ENCODE measurements around the gene RAP1A. TPM values are rescaled to one million over a fixed set of nuclear protein-coding genes. Genes with fewer than 3 reads are reported as not detected.

Gene RAP1A
- total RNA-seq, 2 donors from 2014 or later, result 31.4 to 39.1 TPM

DNA sequence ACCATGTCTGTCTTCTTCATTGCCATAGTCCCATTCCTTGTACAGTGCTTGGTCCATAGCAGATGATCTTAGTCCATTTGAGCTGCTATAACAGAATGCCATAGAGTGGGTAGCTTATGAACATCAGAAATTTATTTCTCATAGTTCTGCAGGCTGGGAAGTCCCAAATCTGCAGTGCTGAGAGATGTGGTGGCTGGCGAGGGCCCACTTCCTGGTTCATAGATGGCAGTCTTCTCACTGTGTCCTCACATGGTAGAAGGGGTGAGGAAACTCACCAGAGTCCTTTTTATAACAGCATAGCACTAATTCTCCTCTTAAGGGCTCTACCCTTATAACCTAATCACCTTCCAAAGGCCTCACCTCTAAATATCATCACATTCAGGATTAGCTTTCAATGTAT is 23.1 kb upstream of the RAP1A start:
- Histone ChIP-seq H3K4me3 (no peak overlapping the region), H3K27ac (no peak overlapping the region), H3K4me1 (replicated peaks) (peaks cover 8% of the 10 kb centered on the region), H3K27me3 (replicated peaks; ENCODE audit: insufficient read depth) (no peaks in the 10 kb centered on the region), H3K36me3 (no peaks in the 10 kb centered on the region), H3K9me3 (no peaks in the 10 kb centered on the region)
- intact Hi-C loops (cut with DNase I), result no loop called here
- 100% methylated on average over 1 of the region's 1 CpG for WGBS
- no peak for TF ChIP-seq POLR2AphosphoS5 (IDR thresholded peaks at IDR 0.05)
- TF ChIP-seq POLR2A (IDR thresholded peaks at IDR 0.05), result no peak
- TF ChIP-seq, protein P1, sequence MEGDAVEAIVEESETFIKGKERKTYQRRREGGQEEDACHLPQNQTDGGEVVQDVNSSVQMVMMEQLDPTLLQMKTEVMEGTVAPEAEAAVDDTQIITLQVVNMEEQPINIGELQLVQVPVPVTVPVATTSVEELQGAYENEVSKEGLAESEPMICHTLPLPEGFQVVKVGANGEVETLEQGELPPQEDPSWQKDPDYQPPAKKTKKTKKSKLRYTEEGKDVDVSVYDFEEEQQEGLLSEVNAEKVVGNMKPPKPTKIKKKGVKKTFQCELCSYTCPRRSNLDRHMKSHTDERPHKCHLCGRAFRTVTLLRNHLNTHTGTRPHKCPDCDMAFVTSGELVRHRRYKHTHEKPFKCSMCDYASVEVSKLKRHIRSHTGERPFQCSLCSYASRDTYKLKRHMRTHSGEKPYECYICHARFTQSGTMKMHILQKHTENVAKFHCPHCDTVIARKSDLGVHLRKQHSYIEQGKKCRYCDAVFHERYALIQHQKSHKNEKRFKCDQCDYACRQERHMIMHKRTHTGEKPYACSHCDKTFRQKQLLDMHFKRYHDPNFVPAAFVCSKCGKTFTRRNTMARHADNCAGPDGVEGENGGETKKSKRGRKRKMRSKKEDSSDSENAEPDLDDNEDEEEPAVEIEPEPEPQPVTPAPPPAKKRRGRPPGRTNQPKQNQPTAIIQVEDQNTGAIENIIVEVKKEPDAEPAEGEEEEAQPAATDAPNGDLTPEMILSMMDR (IDR thresholded peaks at IDR 0.05), result no peak
- no peak for DNase-seq (ENCODE audit: low spot score)

DNA sequence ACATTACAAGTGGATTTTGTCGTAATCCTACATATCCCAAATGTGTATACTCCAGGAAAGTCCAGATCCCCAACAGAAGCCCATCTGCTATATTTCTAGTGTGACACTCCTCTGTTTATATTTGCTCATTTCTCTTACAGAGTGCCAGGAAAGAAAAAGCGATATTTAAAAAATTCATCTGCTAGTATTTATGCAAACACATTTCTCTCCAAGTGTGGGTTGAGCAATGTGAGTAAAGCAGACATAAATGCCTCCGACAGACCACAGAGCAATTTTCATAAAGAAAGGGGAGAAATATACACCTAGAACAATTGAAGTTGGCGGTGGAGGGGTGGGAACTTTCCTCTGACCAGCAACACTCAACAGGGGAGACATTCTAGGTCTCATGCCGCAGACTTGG is 22.2 kb upstream of the RAP1A start:
- DNase-seq (ENCODE audit: low spot score), result no peak
- Histone ChIP-seq H3K4me1 (replicated peaks) (peaks cover 4% of the 10 kb centered on the region), H3K4me3 (no peak overlapping the region), H3K36me3 (no peaks in the 10 kb centered on the region), H3K9me3 (no peaks in the 10 kb centered on the region), H3K27me3 (replicated peaks; ENCODE audit: insufficient read depth) (no peaks in the 10 kb centered on the region), H3K27ac (no peak overlapping the region)
- TF ChIP-seq, protein P1 (IDR thresholded peaks at IDR 0.05), result no peak
- TF ChIP-seq POLR2AphosphoS5 (IDR thresholded peaks at IDR 0.05) (no peak), POLR2A (IDR thresholded peaks at IDR 0.05) (no peak)
- intact Hi-C loops (cut with DNase I), result no loop called here
- 63% methylated on average over 5 of the region's 5 CpGs for WGBS

DNA sequence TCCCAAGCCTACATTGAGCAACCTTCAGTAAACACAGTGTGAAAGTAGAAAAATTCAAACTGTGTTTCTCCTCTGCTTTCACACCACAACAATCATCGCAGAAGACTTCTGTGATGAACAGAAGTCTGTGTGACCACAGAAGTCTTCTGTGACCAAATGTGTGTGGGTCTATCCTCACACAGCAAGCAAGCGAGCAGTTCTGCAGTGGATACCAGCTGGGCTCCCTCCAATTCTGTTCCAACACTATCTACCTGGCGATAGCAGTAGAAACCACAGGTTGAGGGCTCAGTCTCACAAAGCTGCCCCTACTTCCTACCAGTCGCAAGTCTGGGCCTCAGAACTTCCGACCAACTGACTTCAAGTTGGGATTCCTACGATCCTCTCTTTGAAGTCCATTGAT is 21.0 kb upstream of the RAP1A start:
- H3K27me3 ChIP-seq (replicated peaks; ENCODE audit: insufficient read depth), result no peaks in the 10 kb centered on the region
- H3K4me1 ChIP-seq (replicated peaks), result no peaks in the 10 kb centered on the region
- no peak for DNase-seq (ENCODE audit: low spot score)
- 97% methylated on average over 6 of the region's 6 CpGs for WGBS
- no peak overlapping the region for H3K27ac ChIP-seq
- no peak overlapping the region for H3K4me3 ChIP-seq
- no peaks in the 10 kb centered on the region for H3K36me3 ChIP-seq
- H3K9me3 ChIP-seq, result no peaks in the 10 kb centered on the region
- no peak for TF ChIP-seq POLR2AphosphoS5 (IDR thresholded peaks at IDR 0.05)
- TF ChIP-seq POLR2A (IDR thresholded peaks at IDR 0.05), result no peak
- TF ChIP-seq, protein P1 (IDR thresholded peaks at IDR 0.05), result no peak
- intact Hi-C loops (cut with DNase I), result no loop called here

DNA sequence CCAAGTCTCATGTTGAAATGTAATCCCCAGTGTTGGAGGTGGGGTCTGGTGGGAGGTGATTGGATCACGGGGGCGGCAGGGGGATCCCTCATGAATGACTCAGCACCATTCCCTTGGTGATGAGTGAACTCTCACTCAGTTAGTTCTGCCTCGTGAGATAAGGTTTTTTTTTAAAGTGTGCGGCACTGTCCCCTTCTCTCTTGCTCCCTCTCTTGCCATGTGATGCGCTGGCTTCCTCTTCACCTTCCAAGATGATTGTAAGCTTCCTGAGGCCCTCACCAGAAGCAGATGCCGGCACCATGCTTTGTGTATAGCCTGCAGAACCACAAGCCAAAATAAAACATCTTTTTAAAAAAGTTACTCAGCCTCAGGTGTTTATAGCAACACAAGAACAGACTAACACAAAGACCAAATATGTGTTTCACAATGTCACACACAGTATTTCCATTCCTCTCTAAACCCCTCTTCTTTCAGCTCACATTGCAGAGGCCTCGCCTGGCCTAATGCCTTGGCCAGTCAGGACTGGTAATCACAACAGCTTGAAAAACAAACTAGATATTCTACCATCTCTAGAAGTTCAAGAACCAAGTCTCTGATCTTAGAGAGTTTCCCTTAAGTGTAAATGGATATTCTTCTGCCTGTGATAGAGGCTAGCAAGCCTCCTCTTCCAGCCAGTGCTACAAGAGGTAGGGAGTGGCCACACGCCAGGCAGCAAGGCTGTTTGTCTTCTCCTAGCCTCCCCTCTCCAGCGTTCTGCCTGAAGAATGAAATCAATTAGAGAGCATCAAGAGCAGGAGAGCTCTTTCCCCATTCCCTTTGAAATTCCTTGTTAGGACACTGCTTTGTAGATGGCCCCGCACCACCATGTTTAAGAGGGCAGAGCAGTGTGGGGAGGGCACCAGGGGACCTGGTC is 19.6 kb upstream of the RAP1A start:
- intact Hi-C loops (cut with DNase I), result no loop called here
- DNase-seq (ENCODE audit: low spot score), result no peak
- no peak for TF ChIP-seq POLR2AphosphoS5 (IDR thresholded peaks at IDR 0.05)
- no peak for TF ChIP-seq POLR2A (IDR thresholded peaks at IDR 0.05)
- TF ChIP-seq, protein P1 (IDR thresholded peaks at IDR 0.05), result no peak
- 77% methylated on average over 10 of the region's 10 CpGs for WGBS
- no peak overlapping the region for H3K27ac ChIP-seq
- H3K36me3 ChIP-seq, result no peaks in the 10 kb centered on the region
- no peak overlapping the region for H3K4me3 ChIP-seq
- no peaks in the 10 kb centered on the region for H3K9me3 ChIP-seq
- no peaks in the 10 kb centered on the region for H3K4me1 ChIP-seq (replicated peaks)
- H3K27me3 ChIP-seq (replicated peaks; ENCODE audit: insufficient read depth), result no peaks in the 10 kb centered on the region

DNA sequence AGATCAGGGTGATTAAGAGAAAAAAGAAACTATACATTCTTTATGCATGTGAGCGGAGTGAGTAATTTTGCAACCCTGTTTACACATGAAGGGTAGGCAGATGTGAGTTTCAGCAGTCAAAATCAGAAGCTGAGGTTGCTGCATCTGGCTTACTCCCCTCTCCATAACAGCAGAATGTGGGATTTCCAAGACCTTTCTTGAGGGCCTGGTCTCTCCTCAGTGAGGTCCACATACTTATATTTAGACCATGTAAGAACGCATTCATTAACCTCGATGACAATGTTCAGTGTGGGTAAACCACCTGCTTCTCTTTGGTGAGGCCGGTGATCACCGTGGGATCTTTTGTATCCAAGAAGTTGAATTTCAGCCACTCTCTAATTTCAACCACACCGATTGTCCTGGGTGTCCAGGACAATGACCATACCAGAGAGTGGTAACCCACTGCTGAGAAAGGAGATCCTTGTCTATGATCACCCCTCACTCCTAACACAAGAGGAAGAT is 18.7 kb upstream of the RAP1A start:
- Histone ChIP-seq H3K9me3 (no peaks in the 10 kb centered on the region), H3K36me3 (no peaks in the 10 kb centered on the region), H3K4me3 (no peak overlapping the region), H3K27ac (no peak overlapping the region), H3K4me1 (replicated peaks) (no peaks in the 10 kb centered on the region), H3K27me3 (replicated peaks; ENCODE audit: insufficient read depth) (no peaks in the 10 kb centered on the region)
- no peak for TF ChIP-seq POLR2A (IDR thresholded peaks at IDR 0.05)
- TF ChIP-seq POLR2AphosphoS5 (IDR thresholded peaks at IDR 0.05), result no peak
- TF ChIP-seq, protein P1 (IDR thresholded peaks at IDR 0.05), result no peak
- WGBS, result 95% methylated on average over 6 of the region's 6 CpGs
- intact Hi-C loops (cut with DNase I), result no loop called here
- no peak for DNase-seq (ENCODE audit: low spot score)

Data from prostate gland (tissue), 2 donors.